NCI-H2227 (cell line): ENCODE results near the gene NMNAT3.
"Not testable (repeated sequence)": the region's sequence is repeated elsewhere in the genome, so short reads cannot be mapped to it uniquely, and the experiment has no call there.

Source experiments
- DNase-seq: peaks from one replicate; lab custom pipeline; 2025; ENCODE audit not compliant: unreplicated experiment; lab: John Stamatoyannopoulos, UW

The NMNAT3 gene

DNA sequence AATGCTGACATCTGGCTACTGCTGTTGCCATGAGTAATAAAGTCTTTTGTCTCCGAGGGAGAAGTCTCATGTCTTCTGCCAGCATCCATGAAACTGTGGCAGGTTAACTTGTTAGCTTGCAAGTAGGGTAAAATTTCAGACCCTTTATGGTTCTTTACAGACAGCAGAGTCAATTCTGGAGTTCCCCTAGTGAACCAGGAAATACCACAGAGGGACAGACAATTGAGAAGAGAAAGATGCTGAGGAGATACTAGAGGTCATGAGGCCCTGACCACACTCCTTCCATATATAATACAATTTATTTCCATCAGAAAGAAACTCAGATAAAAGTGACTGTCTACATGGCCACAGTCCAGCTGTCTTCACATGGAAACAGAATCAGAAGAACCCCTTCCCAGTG lies 38.1 kb downstream of the NMNAT3 start:
- DNase-seq: no peak

DNA sequence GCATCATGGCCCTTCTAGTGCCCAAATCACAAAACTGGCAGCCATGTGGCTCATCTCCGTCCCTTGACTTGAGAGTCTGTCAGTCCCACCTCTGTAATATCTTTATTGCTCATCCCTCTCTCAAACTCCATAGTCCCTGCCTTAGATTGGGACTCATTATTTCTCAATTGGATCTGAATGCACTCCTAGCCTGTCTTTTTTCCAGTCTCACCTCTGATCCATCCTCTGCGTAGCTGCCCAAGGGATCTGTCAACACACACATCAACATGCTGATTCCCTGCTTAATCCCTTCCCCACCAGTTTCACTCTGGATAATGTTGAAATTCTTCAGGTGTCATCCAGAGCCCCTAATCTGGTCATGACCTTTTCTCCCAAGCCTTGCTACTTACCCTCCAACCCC lies 39.3 kb downstream of the NMNAT3 start:
- no peak for DNase-seq

DNA sequence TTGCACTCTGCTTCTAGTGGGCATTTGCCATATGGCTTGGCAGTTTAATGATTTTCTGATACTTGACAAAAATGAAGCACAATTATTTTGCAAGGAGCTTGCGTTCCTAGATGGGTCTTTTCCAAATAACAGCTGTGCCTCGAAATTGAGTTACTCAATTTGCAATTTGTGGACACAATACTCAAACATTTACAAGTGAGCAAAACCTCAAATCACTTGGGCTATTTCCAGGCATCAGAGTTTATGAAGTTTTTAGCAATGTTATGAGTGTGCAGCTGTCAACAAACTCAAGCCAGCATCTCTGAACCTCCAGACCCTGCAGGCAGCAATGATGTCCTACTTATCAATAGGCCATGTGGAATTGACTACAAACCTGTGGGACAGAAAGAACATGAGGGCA lies 41.3 kb downstream of the NMNAT3 start:
- no peak for DNase-seq

DNA sequence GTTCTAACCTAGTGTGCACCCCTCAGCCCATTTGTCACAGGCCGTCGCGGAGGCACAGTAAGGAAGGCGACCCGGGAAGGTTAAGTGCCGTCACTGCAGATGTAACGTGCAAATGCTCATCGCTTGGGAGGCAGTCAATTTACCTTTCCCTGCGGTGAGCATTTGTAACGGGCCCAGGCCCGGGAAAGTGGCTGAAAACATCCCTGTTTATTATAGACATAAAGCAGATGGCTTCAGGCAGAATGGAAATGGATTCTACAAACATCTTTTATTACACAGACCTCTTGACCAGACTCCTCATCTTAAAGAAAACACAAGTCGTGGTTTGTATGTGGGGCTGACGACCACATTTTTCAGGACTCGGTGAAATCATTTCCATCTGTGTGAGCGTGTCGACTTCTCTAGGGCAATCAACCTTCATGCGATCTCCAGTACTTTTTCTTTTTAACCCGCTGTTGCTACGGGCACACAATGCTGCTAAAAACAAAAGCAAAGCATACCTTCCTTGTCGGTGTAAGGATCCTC lies 43.6 kb downstream of the NMNAT3 start:
- DNase-seq: no peak

- no peak for DNase-seq
Observed at GRCh38 chr3:139633511-139633910, 44.3 kb downstream of the NMNAT3 start.

GRCh38 chr3:139630542-139630941 lies 47.2 kb downstream of the NMNAT3 start:
- DNase-seq: no peak

- DNase-seq: no peak
Observed at GRCh38 chr3:139629033-139629432, 48.7 kb downstream of the NMNAT3 start.

- no peak for DNase-seq
Observed at GRCh38 chr3:139627759-139628158, 50.0 kb downstream of the NMNAT3 start.

DNA sequence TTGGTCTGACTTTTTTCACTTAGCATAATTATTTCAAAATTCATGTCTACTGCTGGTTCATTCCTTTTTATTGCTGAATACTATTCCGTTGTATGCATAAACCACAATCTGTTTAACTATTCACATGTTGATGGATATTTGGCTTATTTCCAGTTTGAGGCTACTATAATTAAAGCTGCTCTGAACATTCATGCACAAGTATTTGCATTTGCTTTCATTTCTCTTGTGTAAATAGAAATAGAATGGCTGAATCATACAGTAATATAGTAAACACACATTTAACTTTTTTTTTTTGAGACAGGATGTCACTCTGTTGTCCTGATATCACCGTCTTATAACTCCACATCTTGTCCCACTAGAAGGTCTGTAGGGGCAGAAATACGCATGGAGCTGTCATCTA lies 57.3 kb downstream of the NMNAT3 start:
- DNase-seq: no peak

- no peak for DNase-seq
Observed at GRCh38 chr3:139619484-139619883, 58.3 kb downstream of the NMNAT3 start.

DNA sequence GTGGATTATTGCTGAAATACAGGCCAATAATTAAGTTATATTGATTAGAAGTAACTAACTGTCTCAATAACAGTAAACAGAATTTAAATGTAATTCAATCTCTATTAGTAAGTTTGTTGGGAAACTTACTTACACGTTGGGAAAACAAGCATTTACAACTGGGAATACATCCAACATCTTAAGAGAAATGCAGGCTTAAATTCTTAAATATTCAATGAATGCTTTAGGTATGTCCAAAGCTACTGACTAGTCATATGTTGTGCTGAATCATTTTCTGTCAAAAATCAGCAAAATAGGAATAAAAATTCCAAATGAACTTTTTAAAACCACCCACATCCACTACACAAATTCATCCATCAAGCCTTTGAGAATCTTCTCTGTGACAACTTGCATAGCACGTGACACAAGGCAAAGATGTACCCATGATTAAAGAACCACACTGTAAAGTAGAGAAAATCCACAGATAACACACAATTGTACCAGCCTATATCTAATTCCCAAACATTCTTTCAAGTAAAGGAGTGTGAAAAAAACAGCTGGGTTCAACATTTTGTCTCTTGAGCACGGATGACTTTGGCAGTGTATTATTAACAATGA lies 60.0 kb downstream of the NMNAT3 start:
- DNase-seq: no peak

- no peak for DNase-seq
Observed at GRCh38 chr3:139611528-139611927, 66.2 kb downstream of the NMNAT3 start.

GRCh38 chr3:139610886-139611285 lies 66.9 kb downstream of the NMNAT3 start:
- no peak for DNase-seq

- no peak for DNase-seq
Observed at GRCh38 chr3:139608924-139609323, 68.8 kb downstream of the NMNAT3 start.

GRCh38 chr3:139608108-139608380 lies 69.7 kb downstream of the NMNAT3 start:
- DNase-seq: no peak

DNA sequence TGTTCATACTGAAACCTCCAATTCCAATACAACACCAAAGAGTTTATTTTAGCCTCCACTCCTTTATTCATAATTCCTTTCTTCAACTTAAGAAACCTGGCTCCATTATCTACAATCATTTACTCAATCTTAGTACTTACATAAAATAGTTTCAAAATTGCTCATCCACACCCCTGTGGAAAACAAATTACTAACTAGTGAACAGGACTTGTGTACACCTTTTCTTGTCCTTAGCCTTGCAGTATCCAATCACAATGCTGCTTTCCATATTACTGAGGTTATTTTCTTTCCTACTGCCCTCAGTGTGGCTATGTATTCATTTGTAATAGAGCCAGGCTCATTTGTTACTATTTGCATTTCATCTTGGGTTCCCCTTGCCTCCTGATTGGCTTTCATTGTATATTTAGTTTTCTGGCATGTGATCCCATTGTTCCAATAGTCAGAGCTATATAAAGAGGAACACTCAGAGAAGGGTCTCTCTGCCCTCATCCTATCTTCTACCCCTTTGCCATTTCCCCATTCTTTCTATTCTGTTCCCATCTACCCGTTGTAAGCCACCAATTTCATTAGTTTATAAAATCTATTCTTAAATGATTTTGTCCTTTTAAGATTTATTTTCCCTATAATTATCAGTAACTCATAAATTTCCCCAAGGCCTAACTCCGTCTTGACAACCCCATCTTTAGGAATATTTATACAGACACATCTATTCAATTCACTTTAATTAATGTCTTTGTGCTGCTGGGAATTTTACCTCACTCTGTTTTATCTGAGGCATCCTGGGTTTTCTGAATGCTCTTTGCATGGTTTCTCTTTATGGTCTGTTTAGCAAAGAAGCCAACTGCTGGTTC lies 70.3 kb downstream of the NMNAT3 start:
- no peak for DNase-seq

- no peak for DNase-seq
Observed at GRCh38 chr3:139602003-139602402, 75.8 kb downstream of the NMNAT3 start.

DNA sequence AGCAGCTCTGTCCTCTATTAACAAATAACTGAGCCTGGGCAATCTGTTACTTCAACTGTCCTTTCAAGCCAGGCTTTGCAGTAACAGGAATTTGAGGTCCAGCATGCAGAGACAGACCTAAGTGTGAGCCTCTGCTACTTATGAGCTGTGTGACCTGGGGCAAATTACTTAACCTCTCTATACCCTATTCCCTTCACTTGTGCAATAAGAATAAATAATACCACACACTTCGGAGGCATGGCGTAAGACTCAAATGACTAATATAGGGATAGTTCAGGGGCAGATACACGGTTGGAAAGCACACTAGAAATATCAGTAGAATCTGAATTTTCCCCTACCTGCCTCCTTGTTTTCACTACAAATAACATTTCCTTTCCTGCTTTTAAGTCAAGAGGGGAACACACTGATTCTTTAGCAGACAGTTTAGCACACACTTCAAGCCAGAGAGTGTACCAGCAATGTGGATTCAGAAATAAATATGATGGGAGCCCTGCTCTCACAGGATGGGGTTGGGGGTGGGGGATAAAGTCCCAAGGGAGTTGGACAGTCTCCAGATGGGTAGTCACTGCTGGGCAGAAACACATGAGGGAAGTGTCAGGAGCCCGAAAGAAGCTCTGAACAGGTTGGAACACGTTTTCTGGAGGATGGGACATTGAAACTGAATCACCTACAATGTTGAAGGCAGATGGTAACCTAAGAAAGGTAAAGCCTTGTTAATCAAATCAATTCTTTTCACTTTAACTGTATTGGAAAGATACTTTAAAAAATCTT lies 76.4 kb downstream of the NMNAT3 start:
- no peak for DNase-seq

DNA sequence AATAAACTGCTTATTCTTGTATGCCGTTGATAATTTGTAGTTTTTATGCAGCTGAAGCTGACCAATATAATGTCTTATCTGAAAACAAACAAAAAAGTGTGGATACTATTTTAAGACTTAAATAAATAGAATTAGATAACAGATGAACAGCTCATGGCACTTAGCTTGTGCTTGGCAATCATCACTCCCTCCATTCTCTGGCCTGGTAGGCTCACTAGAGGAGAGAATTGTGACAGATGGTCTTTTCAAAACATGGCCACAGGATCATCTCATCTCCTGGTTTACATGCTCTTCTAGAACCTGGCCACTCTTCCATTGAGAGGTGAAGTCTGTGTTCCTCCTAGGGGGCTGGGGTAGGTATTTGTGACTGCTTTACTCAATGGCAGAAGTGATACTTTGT lies 79.8 kb downstream of the NMNAT3 start:
- no peak for DNase-seq

GRCh38 chr3:139591186-139591585 lies 86.6 kb downstream of the NMNAT3 start:
- not testable (repeated sequence) for DNase-seq

GRCh38 chr3:139588450-139588849 lies 89.3 kb downstream of the NMNAT3 start:
- DNase-seq: peak; percentile 36

DNA sequence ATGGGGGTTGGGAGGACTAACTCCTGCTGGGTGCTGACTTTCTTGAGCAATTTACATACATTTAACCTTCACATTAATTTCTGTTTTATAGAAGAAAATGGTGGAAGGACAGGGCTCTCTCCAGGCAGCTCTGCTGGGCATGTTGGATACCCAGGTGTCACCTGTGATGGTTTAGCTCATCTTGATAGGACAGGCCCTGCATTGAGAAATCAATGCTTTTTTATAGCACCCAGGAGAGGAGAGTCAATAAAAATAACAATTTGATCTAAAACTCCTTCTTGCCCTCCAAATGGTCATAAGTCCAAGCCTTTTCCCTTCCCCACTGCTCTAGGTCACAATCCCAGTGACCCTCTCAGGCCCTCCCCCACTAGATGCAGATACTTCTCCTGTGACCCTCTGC lies 90.0 kb downstream of the NMNAT3 start:
- DNase-seq: no peak
